ENCODE results near the gene CUL3.

Gene CUL3

GRCh38 chr2:224472827-224473226 lies 112.3 kb downstream of the CUL3 start:
- no peak for DNase-seq (ENCODE audit: low read depth, low spot score)

GRCh38 chr2:224472137-224472536 lies 113.0 kb downstream of the CUL3 start:
- DNase-seq (ENCODE audit: low read depth, low spot score): no peak

GRCh38 chr2:224469374-224469964 lies 115.7 kb downstream of the CUL3 start:
- DNase-seq (ENCODE audit: low read depth, low spot score): no peak

- no peak for DNase-seq (ENCODE audit: low read depth, low spot score)
Observed at GRCh38 chr2:224466304-224466895, 118.8 kb downstream of the CUL3 start.

GRCh38 chr2:224461391-224461790 lies 123.8 kb downstream of the CUL3 start:
- DNase-seq (ENCODE audit: low read depth, low spot score): no peak

GRCh38 chr2:224457408-224458096 lies 127.6 kb downstream of the CUL3 start:
- DNase-seq (ENCODE audit: low read depth, low spot score): no peak

GRCh38 chr2:224453892-224454291 lies 131.3 kb downstream of the CUL3 start:
- no peak for DNase-seq (ENCODE audit: low read depth, low spot score)

- no peak for DNase-seq (ENCODE audit: low read depth, low spot score)
Observed at GRCh38 chr2:224449212-224450147, 135.7 kb downstream of the CUL3 start.

GRCh38 chr2:224448236-224448635 lies 136.9 kb downstream of the CUL3 start:
- no peak for DNase-seq (ENCODE audit: low read depth, low spot score)

- no peak for DNase-seq (ENCODE audit: low read depth, low spot score)
Observed at GRCh38 chr2:224444783-224445182, 140.4 kb downstream of the CUL3 start.

- DNase-seq (ENCODE audit: low read depth, low spot score): no peak
Observed at GRCh38 chr2:224444021-224444420, 141.1 kb downstream of the CUL3 start.

- DNase-seq (ENCODE audit: low read depth, low spot score): no peak
Observed at GRCh38 chr2:224442071-224442967, 142.8 kb downstream of the CUL3 start.

- no peak for DNase-seq (ENCODE audit: low read depth, low spot score)
Observed at GRCh38 chr2:224440988-224441387, 144.2 kb downstream of the CUL3 start.

- DNase-seq (ENCODE audit: low read depth, low spot score): no peak
Observed at GRCh38 chr2:224438726-224439125, 146.4 kb downstream of the CUL3 start.

- no peak for DNase-seq (ENCODE audit: low read depth, low spot score)
Observed at GRCh38 chr2:224436634-224437033, 148.5 kb downstream of the CUL3 start.

- DNase-seq (ENCODE audit: low read depth, low spot score): no peak
Observed at GRCh38 chr2:224434618-224435017, 150.5 kb downstream of the CUL3 start.

- no peak for DNase-seq (ENCODE audit: low read depth, low spot score)
Observed at GRCh38 chr2:224433442-224433841, 151.7 kb downstream of the CUL3 start.

GRCh38 chr2:224432003-224432579 lies 153.1 kb downstream of the CUL3 start:
- DNase-seq (ENCODE audit: low read depth, low spot score): no peak

GRCh38 chr2:224429441-224429810 lies 155.7 kb downstream of the CUL3 start:
- no peak for DNase-seq (ENCODE audit: low read depth, low spot score)

GRCh38 chr2:224428787-224429440 lies 156.2 kb downstream of the CUL3 start:
- DNase-seq (ENCODE audit: low read depth, low spot score): no peak
